ENCODE results near the gene PIK3R6.

- TF ChIP-seq, protein P1, sequence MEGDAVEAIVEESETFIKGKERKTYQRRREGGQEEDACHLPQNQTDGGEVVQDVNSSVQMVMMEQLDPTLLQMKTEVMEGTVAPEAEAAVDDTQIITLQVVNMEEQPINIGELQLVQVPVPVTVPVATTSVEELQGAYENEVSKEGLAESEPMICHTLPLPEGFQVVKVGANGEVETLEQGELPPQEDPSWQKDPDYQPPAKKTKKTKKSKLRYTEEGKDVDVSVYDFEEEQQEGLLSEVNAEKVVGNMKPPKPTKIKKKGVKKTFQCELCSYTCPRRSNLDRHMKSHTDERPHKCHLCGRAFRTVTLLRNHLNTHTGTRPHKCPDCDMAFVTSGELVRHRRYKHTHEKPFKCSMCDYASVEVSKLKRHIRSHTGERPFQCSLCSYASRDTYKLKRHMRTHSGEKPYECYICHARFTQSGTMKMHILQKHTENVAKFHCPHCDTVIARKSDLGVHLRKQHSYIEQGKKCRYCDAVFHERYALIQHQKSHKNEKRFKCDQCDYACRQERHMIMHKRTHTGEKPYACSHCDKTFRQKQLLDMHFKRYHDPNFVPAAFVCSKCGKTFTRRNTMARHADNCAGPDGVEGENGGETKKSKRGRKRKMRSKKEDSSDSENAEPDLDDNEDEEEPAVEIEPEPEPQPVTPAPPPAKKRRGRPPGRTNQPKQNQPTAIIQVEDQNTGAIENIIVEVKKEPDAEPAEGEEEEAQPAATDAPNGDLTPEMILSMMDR (IDR thresholded peaks at IDR 0.05; ENCODE audit: low read depth, low read length, poor library complexity, severe bottlenecking), result no peak
- no peak for TF ChIP-seq EZH2phosphoT487 (IDR thresholded peaks at IDR 0.05; ENCODE audit: borderline replicate concordance, low read length)
Measured at GRCh38 chr17:8823279-8823678, 44.2 kb downstream of the PIK3R6 start.

Measured in DOHH2 (cell line).